Measurements from ENCODE around the gene KCNIP1.

Gene KCNIP1

GRCh38 chr5:170562166-170562874, 58.5 kb downstream of the KCNIP1 start:
- Histone ChIP-seq H2BK15ac (ENCODE audit: low read depth, poor library complexity, severe bottlenecking) (no peak overlapping the region), H2BK5ac (ENCODE audit: low read depth, low read length, poor library complexity, severe bottlenecking) (no peak overlapping the region), H2BK12ac (ENCODE audit: low read length in 2 of 2) (no peak overlapping the region), H3K4me1 (ENCODE audit: control insufficient read depth, insufficient read depth, low read depth, low read length) (peaks cover 4% of the 10 kb centered on the region), H3K18ac (ENCODE audit: low read depth in 1 of 2, low read length in 2 of 2) (no peak overlapping the region), H2AFZ (ENCODE audit: low read depth, low read length) (no peak overlapping the region), H4K8ac (ENCODE audit: low read length) (no peak overlapping the region), H2AK5ac (ENCODE audit: low read length, severe bottlenecking) (no peak overlapping the region), H3K36me3 (ENCODE audit: control insufficient read depth in 1 of 2, insufficient read depth in 2 of 2, low read depth in 1 of 2, low read length in 2 of 2) (peaks cover 0 to 18% of the 10 kb centered on the region in 2 experiments), H3K79me1 (replicated peaks; ENCODE audit: low read length, poor library complexity, severe bottlenecking) (peaks cover 33% of the 10 kb centered on the region), H3K9me3 (ENCODE audit: control insufficient read depth, low read length) (no peaks in the 10 kb centered on the region), H3K4ac (ENCODE audit: low read depth in 1 of 2, low read length in 2 of 2) (no peak overlapping the region), H4K91ac (ENCODE audit: low read length) (no peak overlapping the region), H3K23ac (ENCODE audit: low read length in 2 of 2) (no peak overlapping the region), H3K27ac (ENCODE audit: low read length, poor library complexity, severe bottlenecking) (no peak overlapping the region), H2BK120ac (ENCODE audit: low read depth, low read length) (no peak overlapping the region), H3K14ac (ENCODE audit: low read length in 2 of 2) (no peak overlapping the region), H3K27me3 (ENCODE audit: control insufficient read depth in 1 of 2, insufficient read depth in 1 of 2, low read length in 2 of 2) (peaks cover 0 to 72% of the 10 kb centered on the region in 2 experiments), H3K4me3 (ENCODE audit: insufficient read depth in 1 of 2, low read depth in 1 of 2, low read length in 2 of 2) (no peak overlapping the region), H3K4me2 (ENCODE audit: low read length, poor library complexity, severe bottlenecking) (no peak overlapping the region), H3K9ac (ENCODE audit: low read length) (no peak overlapping the region)
- 90% methylated on average over 6 of the region's 6 CpGs for WGBS
- no peak for DNase-seq

GRCh38 chr5:170562875-170563228, 59.0 kb downstream of the KCNIP1 start:
- H3K9me3 ChIP-seq (ENCODE audit: control insufficient read depth, low read length): no peaks in the 10 kb centered on the region
- H3K4me1 ChIP-seq (ENCODE audit: control insufficient read depth, insufficient read depth, low read depth, low read length): peaks cover 2% of the 10 kb centered on the region
- H3K27ac ChIP-seq (ENCODE audit: low read length, poor library complexity, severe bottlenecking): no peak overlapping the region
- no peak overlapping the region for H2BK15ac ChIP-seq (ENCODE audit: low read depth, poor library complexity, severe bottlenecking)
- H3K79me1 ChIP-seq (replicated peaks; ENCODE audit: low read length, poor library complexity, severe bottlenecking): peaks cover 36% of the 10 kb centered on the region
- H3K27me3 ChIP-seq (ENCODE audit: control insufficient read depth in 1 of 2, insufficient read depth in 1 of 2, low read length in 2 of 2): peaks cover 0 to 72% of the 10 kb centered on the region in 2 experiments
- no peak overlapping the region for H3K23ac ChIP-seq (ENCODE audit: low read length in 2 of 2)
- no peak overlapping the region for H2BK12ac ChIP-seq (ENCODE audit: low read length in 2 of 2)
- no peak overlapping the region for H2AFZ ChIP-seq (ENCODE audit: low read depth, low read length)
- H3K18ac ChIP-seq (ENCODE audit: low read depth in 1 of 2, low read length in 2 of 2): no peak overlapping the region
- WGBS: 87% methylated on average over 3 of the region's 4 CpGs
- H4K91ac ChIP-seq (ENCODE audit: low read length): no peak overlapping the region
- peaks cover 0 to 22% of the 10 kb centered on the region in 2 experiments for H3K36me3 ChIP-seq (ENCODE audit: control insufficient read depth in 1 of 2, insufficient read depth in 2 of 2, low read depth in 1 of 2, low read length in 2 of 2)
- no peak overlapping the region for H2BK120ac ChIP-seq (ENCODE audit: low read depth, low read length)
- DNase-seq: no peak
- no peak overlapping the region for H2AK5ac ChIP-seq (ENCODE audit: low read length, severe bottlenecking)
- no peak overlapping the region for H3K4ac ChIP-seq (ENCODE audit: low read depth in 1 of 2, low read length in 2 of 2)
- no peak overlapping the region for H4K8ac ChIP-seq (ENCODE audit: low read length)
- no peak overlapping the region for H3K4me2 ChIP-seq (ENCODE audit: low read length, poor library complexity, severe bottlenecking)
- H3K9ac ChIP-seq (ENCODE audit: low read length): no peak overlapping the region
- no peak overlapping the region for H2BK5ac ChIP-seq (ENCODE audit: low read depth, low read length, poor library complexity, severe bottlenecking)
- H3K4me3 ChIP-seq (ENCODE audit: insufficient read depth in 1 of 2, low read depth in 1 of 2, low read length in 2 of 2): no peak overlapping the region
- H3K14ac ChIP-seq (ENCODE audit: low read length in 2 of 2): no peak overlapping the region

GRCh38 chr5:170563824-170564567, 60.2 kb downstream of the KCNIP1 start:
- no peak for DNase-seq
- H3K4ac ChIP-seq (ENCODE audit: low read depth in 1 of 2, low read length in 2 of 2): no peak overlapping the region
- H2AFZ ChIP-seq (ENCODE audit: low read depth, low read length): no peak overlapping the region
- H3K14ac ChIP-seq (ENCODE audit: low read length in 2 of 2): no peak overlapping the region
- H3K27ac ChIP-seq (ENCODE audit: low read length, poor library complexity, severe bottlenecking): no peak overlapping the region
- 82% methylated on average over 12 of the region's 12 CpGs for WGBS
- H4K91ac ChIP-seq (ENCODE audit: low read length): no peak overlapping the region
- no peak overlapping the region for H3K23ac ChIP-seq (ENCODE audit: low read length in 2 of 2)
- H3K79me1 ChIP-seq (replicated peaks; ENCODE audit: low read length, poor library complexity, severe bottlenecking): peaks cover 36% of the 10 kb centered on the region
- H2BK12ac ChIP-seq (ENCODE audit: low read length in 2 of 2): no peak overlapping the region
- no peak overlapping the region for H2BK15ac ChIP-seq (ENCODE audit: low read depth, poor library complexity, severe bottlenecking)
- no peak overlapping the region for H2BK5ac ChIP-seq (ENCODE audit: low read depth, low read length, poor library complexity, severe bottlenecking)
- H3K4me1 ChIP-seq (ENCODE audit: control insufficient read depth, insufficient read depth, low read depth, low read length): no peaks in the 10 kb centered on the region
- H3K18ac ChIP-seq (ENCODE audit: low read depth in 1 of 2, low read length in 2 of 2): no peak overlapping the region
- H3K27me3 ChIP-seq (ENCODE audit: control insufficient read depth in 1 of 2, insufficient read depth in 1 of 2, low read length in 2 of 2): peaks cover 0 to 76% of the 10 kb centered on the region in 2 experiments
- no peak overlapping the region for H4K8ac ChIP-seq (ENCODE audit: low read length)
- H3K9ac ChIP-seq (ENCODE audit: low read length): no peak overlapping the region
- H2AK5ac ChIP-seq (ENCODE audit: low read length, severe bottlenecking): no peak overlapping the region
- H3K36me3 ChIP-seq (ENCODE audit: control insufficient read depth in 1 of 2, insufficient read depth in 2 of 2, low read depth in 1 of 2, low read length in 2 of 2): peaks cover 0 to 25% of the 10 kb centered on the region in 2 experiments
- H3K9me3 ChIP-seq (ENCODE audit: control insufficient read depth, low read length): no peaks in the 10 kb centered on the region
- no peak overlapping the region for H3K4me3 ChIP-seq (ENCODE audit: insufficient read depth in 1 of 2, low read depth in 1 of 2, low read length in 2 of 2)
- no peak overlapping the region for H3K4me2 ChIP-seq (ENCODE audit: low read length, poor library complexity, severe bottlenecking)
- no peak overlapping the region for H2BK120ac ChIP-seq (ENCODE audit: low read depth, low read length)

GRCh38 chr5:170565072-170565471, 61.3 kb downstream of the KCNIP1 start:
- no peak overlapping the region for H2AK5ac ChIP-seq (ENCODE audit: low read length, severe bottlenecking)
- H4K8ac ChIP-seq (ENCODE audit: low read length): no peak overlapping the region
- DNase-seq: no peak
- 33% methylated on average over 2 of the region's 3 CpGs for WGBS
- H3K9me3 ChIP-seq (ENCODE audit: control insufficient read depth, low read length): no peaks in the 10 kb centered on the region
- H2BK15ac ChIP-seq (ENCODE audit: low read depth, poor library complexity, severe bottlenecking): no peak overlapping the region
- H3K4ac ChIP-seq (ENCODE audit: low read depth in 1 of 2, low read length in 2 of 2): no peak overlapping the region
- no peak overlapping the region for H3K9ac ChIP-seq (ENCODE audit: low read length)
- no peak overlapping the region for H2AFZ ChIP-seq (ENCODE audit: low read depth, low read length)
- H3K23ac ChIP-seq (ENCODE audit: low read length in 2 of 2): no peak overlapping the region
- peaks cover 1% of the 10 kb centered on the region for H3K4me1 ChIP-seq (ENCODE audit: control insufficient read depth, insufficient read depth, low read depth, low read length)
- H2BK120ac ChIP-seq (ENCODE audit: low read depth, low read length): no peak overlapping the region
- no peak overlapping the region for H3K14ac ChIP-seq (ENCODE audit: low read length in 2 of 2)
- H3K4me2 ChIP-seq (ENCODE audit: low read length, poor library complexity, severe bottlenecking): no peak overlapping the region
- peaks cover 36% of the 10 kb centered on the region for H3K79me1 ChIP-seq (replicated peaks; ENCODE audit: low read length, poor library complexity, severe bottlenecking)
- no peak overlapping the region for H4K91ac ChIP-seq (ENCODE audit: low read length)
- no peak overlapping the region for H2BK12ac ChIP-seq (ENCODE audit: low read length in 2 of 2)
- H3K27ac ChIP-seq (ENCODE audit: low read length, poor library complexity, severe bottlenecking): no peak overlapping the region
- no peak overlapping the region for H3K18ac ChIP-seq (ENCODE audit: low read depth in 1 of 2, low read length in 2 of 2)
- H2BK5ac ChIP-seq (ENCODE audit: low read depth, low read length, poor library complexity, severe bottlenecking): no peak overlapping the region
- H3K4me3 ChIP-seq (ENCODE audit: insufficient read depth in 1 of 2, low read depth in 1 of 2, low read length in 2 of 2): no peak overlapping the region
- H3K36me3 ChIP-seq (ENCODE audit: control insufficient read depth in 1 of 2, insufficient read depth in 2 of 2, low read depth in 1 of 2, low read length in 2 of 2): peaks cover 0 to 23% of the 10 kb centered on the region in 2 experiments
- peaks cover 0 to 76% of the 10 kb centered on the region in 2 experiments for H3K27me3 ChIP-seq (ENCODE audit: control insufficient read depth in 1 of 2, insufficient read depth in 1 of 2, low read length in 2 of 2)
